Stimulated activated CD4-positive, alpha-beta T cell treated with anti-CD3 and anti-CD28 coated beads, Interleukin-12 subunit alpha, Interleukin-12 subunit beta, amount 100 ng/mL, for 48 hours (primary cell): ENCODE measurements around the gene CTDP1.
"Not testable (repeated sequence)": the region's sequence is repeated elsewhere in the genome, so short reads cannot be mapped to it uniquely, and the experiment has no call there.

Experiments used
- DNase-seq, 3 donors: peaks; one replicate each; pipeline ENCODE4 v3.0.0-alpha.2; 2020; ENCODE audit warnings: low read depth in 2 of 3, low spot score in 1 of 3

CTDP1 gene

DNA sequence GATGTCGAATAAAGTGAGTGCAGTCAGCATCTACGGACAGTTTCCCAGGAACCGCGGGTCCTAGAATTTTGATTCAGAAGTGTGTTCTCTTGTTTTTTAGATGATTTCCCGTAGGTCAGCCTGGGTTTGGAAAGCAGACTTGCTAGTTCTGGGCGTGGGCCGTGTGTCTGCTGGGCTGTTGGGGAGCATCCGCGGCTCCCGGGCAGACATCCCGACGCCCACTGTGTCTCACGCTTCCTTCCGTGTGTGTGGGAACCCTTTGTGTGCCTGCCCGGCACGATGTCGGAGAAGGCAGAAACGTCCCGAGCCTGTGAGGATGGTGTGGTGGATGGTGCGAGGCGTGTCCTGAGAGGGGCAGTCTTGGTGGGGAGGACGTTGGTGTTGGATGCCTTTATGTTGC, 18.4 kb downstream of the CTDP1 start:
- DNase-seq, result no peak

DNA sequence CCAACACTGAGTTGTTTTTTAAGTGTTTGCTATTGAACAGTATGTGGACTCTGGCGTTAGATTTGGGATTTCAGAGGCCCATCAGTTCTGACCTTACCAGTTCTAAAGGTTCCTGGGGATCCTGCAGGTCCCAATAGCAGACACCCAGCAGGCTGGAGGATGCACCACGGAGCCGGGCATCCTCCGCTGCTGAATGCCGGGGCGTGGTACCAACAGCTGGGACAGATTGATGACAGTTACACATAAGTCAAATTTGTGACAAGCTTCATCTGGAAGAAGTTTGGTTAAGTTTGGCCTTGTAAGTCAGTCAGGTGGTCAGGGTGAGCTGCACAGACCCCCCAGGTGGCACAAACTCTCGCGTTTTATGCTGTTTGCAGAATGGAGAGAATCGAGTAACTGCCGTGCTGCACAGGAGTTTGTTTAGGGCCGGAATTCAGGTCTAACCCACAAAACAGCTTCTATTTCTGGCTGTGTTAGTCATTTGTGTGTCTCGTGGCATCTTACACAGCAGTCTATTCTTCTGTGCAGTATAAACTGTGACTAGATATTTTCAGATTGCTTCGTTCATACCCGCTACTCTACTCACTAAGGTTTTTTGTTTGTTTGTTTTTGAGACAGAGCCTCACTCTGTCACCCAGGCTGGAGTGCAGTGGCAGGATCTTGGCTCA, 19.2 kb downstream of the CTDP1 start:
- DNase-seq, result no peak

DNA sequence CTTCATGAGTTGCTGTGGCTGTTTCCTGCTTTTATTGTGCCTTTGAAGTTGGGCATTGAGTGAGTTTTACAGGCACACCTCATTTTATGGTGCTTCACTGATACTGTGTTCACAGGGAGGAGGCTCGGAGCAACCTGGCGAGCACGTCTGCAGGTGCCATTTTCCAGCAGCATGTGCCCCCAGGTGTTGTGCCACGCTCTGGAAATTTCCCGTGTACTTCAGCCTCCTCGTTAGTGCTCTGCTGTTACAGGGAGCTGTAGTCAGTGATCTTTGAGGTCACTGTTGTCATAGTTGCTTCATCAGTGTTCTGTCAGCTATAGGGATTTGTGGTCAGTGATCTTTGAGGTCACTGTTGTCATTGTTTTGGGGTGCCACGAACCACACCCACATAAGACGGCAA, 20.1 kb downstream of the CTDP1 start:
- DNase-seq, result no peak

DNA sequence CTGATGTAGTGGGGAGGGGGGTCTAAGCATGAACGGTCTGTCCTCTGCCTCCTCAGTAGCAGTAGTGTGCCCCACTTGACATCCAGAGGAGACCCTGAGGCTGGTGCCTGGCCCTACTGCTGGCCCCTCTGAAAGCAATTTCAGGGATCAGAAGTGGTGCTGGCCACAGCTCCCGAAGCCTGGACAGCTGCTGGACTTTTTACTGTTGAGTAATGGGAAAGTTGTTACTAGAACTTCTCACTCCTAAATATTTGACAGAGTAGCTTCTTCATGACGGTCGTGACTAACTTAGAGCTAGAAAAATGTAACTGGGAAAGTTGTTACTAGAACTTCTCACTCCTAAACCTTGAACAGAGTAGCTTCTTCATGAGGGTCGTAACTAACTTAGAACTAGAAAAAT, 23.3 kb downstream of the CTDP1 start:
- no peak for DNase-seq

DNA sequence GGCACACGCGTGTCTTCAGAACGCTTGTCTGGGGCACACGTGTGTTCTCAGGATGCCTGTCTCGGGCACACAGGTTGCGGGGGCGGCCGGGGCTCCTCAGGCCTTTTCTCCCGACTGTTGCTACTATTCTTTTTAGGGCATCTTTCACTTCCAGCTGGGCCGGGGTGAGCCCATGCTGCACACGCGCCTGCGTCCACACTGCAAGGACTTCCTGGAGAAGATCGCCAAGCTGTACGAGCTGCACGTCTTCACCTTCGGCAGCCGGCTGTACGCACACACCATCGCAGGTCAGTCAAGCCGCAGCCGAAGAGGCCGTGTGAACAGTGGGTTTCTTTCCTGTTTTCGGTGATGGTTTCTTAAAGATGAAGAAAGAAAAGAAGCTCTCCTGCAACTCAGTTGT, 25.0 kb downstream of the CTDP1 start:
- no peak for DNase-seq

DNA sequence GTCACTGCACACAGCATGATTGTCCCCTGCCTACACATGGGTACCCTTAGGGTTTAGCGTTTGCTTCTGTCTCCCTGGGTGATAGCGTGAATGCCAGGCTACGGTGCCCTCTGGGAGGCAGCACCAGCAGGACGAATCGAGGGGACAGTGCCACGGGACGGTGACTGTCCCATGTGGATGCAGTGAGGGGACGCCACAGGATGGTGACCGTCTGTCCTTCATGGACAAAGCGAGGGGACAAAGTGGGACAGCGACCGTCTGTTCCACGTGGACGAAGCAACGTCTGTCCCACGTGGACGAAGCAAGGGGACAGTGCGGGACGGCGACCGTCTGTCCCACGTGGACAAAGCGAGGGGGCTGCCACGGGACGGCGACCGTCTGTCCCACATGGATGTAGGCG, 25.7 kb downstream of the CTDP1 start:
- no peak for DNase-seq

DNA sequence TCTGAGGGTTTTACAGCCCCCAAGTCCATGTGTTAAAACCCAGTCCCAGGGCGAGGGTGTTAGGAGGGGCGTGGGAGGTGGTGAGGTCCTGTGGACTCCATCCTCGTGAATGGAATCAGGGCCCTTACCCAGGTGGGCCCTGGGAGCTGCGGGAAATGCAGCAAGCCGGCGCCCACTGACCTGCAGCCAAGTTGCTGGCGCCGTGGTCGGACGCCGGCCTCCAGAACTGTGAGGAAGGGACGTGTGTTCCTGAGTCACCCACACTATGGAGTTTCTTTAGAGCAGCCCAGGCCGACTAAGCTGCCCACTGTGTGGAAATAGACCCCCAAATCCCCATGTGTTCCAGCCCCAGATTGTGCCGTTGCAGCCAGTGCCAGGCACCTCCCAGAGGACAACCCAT, 26.4 kb downstream of the CTDP1 start:
- no peak for DNase-seq

DNA sequence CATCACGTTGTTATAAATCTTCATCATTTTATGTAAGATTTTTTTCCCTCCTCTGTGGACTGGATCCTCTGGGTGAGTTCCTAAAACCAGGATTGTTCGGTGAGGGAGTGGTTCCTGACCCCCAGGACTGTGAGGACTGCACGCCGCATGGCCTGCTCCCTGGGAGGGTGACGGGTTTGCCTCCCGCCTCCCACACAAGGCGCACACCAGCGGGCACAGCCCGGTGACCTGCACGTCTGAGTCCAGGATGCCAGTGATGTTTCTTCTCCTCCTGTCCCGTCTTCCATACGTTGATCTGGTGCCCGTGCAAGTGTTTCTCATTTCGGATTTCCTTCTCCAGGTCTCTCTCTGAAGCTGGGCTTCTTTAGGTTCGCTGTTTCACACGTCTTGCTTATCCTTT, 27.1 kb downstream of the CTDP1 start:
- no peak for DNase-seq

DNA sequence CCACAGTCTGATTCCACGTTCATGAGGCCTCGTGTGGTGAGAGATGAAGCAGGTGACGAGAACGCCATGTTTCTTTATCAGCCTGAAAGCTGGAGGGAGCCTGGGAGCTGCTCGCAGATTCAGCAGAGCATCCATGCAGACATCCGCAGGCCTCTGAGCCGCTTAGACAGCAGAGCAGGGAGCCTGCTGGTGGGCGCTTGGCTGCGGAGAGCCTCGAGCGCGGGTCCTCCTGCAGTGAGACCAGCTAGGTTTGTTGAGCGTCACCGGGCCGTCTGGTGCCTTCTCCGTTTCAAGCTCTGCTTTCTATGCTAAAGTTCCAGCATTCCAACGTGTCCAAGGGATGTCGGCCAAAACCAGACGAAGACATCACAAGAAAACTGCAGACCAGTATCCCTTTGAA, 27.6 kb downstream of the CTDP1 start:
- DNase-seq, result no peak

DNA sequence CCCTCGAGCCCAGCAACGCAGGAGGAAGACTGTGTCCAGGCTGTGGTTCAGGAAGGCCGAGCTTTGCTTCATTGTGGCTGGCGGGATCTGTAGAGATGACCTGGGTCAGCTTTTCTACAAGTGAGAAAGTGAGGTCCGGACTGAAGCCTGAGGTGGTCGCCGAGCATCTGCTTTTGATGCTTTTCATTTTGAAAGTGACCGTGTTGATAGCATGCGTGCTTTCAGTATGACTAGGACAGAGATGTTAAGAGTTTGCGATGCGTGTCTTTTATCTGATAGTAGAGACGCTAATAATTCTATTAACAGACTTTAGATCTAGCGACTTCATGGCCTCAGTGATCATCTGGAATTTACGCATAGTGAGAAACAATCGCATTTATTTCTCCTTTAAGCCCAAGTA, 28.1 kb downstream of the CTDP1 start:
- no peak for DNase-seq

DNA sequence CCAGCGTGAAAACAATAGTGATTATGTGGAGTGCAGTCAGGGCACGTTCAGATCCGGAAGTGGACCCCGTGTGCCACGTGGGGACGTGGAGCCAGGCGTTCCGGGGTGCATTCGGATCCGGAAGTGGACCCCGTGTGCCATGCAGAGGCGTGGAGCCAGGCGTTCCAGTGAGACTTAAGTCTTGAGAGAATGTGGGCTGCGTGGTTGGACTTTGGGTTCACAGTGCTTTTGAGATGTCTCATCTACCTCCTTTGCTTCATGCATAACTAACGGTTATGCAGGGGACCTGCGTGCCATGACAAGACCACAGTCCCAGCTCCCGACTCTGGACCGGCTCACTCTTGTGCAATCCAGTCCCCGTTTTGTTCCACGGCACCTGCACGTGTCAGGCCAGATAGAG, 28.8 kb downstream of the CTDP1 start:
- DNase-seq, result no peak

DNA sequence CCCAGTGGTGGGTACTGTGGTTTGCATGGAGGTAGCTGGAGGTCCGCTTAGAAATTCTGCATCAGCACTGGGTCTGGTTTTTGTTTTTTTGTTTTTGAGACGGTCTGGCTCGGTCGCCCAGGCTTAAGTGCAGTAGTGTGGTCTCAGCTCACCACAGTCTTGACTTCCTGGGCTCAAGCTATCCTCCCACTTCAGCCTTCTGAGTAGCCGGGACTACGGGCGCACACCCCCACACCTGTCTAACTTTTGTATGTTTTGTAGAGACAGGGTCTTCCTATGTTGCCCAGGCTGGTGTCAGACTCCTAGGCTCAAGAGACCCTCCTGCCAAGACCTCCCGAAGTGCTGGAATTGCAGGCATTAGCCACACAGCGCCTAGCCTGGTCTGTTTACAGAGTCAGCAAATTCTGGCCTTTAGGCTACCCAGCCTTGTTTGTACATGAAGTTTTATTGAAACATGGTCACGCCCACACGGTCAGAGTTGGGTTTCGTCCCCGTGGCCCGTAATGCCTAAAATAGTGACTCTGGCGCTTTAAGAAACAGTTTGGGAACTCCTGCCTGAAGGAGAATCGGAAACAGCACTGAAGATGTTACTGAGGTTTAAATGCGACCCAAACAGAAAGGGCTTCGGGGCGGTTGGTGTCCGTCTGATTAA, 32.7 kb downstream of the CTDP1 start:
- DNase-seq, result no peak

DNA sequence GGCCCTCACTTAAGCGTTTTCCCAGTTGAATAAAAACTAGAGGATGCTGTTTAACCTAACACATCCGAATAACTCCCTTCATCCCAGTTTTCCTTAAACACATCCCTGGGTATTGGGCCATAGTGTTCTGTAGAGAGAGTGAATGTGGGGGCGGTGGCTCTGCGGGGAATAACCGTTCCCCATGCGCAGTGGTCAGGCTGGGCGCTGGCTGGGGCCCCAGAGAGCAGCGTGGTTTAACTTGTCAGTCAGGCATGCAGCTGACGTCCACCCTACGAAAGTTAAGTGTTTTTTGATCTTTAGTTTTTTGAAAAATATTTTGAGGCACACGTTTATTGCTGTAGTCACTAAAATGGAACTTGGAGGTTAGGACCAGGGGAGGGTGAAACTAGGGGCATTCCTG, 33.7 kb downstream of the CTDP1 start:
- no peak for DNase-seq

DNA sequence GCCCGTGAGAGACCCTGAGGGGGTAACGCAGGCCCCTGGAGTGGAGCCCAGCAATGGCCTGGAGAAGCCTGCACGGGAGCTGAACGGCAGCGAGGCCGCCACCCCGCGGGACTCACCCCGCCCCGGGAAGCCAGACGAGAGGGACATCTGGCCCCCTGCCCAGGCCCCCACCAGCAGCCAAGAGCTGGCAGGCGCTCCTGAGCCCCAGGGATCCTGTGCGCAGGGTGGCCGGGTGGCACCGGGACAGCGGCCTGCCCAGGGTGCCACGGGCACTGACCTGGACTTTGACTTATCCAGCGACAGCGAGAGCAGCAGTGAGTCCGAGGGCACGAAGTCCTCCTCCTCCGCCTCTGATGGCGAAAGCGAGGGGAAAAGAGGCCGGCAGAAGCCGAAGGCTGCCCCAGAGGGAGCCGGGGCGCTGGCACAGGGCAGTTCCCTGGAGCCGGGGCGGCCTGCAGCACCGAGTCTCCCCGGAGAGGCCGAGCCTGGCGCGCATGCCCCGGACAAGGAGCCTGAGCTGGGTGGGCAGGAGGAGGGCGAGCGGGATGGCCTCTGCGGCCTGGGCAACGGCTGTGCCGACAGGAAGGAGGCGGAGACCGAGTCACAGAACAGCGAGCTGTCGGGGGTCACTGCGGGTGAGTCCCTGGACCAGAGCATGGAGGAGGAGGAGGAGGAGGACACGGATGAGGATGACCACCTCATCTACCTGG, 35.1 kb downstream of the CTDP1 start:
- no peak for DNase-seq

DNA sequence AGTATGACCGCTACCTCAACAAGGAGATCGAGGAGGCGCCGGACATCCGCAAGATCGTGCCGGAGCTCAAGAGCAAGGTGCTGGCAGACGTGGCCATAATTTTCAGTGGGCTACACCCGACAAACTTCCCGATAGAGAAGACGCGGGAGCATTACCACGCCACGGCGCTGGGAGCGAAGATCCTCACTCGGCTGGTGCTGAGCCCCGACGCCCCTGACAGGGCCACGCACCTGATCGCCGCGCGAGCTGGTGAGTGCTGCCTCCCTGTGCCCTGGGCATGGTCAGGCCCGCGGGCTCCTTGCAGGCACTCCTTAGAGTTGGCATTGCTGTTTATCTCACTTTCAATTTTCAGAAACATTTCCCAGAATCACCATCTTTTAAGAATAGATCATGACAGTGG, 35.7 kb downstream of the CTDP1 start:
- no peak for DNase-seq

DNA sequence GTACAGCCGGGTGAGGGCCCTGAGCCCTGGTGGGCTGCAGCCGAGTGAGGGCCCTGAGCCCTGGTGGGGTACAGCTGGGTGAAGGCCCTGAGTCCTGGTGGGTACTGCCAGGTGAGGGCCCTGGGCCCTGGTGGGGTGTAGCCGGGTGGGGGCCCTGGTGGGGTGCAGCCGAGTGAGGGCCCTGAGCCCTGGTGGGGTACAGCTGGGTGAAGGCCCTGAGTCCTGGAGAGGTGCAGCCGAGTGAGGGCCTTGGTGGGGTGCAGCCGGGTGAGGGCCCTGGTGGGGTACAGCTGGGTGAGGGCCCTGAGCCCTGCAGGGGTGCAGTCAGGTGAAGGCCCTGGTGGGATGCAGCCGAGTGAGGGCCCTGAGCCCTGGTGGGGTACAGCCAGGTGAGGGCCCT, 37.5 kb downstream of the CTDP1 start:
- DNase-seq, result no peak

DNA sequence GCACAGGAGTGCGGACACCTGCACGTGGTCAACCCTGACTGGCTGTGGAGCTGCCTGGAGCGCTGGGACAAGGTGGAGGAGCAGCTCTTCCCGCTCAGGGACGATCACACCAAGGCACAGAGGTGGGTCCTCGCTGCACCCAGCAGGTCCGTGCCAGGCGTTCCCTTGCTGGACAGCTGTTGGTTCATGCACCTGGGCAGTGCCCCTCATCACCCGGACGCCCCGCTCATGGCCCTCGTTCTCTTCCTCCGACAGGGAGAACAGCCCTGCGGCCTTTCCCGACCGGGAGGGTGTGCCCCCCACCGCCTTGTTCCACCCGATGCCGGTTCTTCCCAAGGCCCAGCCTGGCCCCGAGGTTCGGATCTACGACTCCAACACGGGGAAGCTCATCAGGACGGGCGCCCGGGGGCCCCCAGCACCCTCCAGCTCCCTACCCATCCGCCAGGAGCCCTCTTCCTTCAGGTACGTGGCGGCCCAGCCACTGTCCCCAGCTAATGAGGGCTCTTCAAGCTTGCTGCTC, 38.0 kb downstream of the CTDP1 start:
- no peak for DNase-seq

DNA sequence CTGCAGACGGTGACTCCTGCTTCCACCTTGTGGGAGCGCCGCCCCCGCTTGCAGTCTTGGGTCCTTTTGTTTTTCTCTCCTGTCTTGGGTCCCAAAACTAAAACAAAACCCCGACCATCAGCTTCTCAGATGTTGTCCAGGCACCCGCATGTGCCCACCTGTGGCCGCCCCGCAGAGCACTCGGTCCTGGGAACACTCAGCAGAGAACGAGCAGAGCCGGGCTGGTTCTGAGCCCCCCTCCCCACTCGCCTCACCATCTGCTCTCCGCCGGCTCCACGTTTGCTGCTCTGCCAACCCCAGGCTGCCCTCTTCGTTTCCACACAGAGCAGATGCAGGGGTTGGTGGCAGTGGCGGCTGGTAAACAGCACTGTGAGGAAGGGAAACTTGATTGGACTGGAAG, 38.5 kb downstream of the CTDP1 start:
- no peak for DNase-seq

DNA sequence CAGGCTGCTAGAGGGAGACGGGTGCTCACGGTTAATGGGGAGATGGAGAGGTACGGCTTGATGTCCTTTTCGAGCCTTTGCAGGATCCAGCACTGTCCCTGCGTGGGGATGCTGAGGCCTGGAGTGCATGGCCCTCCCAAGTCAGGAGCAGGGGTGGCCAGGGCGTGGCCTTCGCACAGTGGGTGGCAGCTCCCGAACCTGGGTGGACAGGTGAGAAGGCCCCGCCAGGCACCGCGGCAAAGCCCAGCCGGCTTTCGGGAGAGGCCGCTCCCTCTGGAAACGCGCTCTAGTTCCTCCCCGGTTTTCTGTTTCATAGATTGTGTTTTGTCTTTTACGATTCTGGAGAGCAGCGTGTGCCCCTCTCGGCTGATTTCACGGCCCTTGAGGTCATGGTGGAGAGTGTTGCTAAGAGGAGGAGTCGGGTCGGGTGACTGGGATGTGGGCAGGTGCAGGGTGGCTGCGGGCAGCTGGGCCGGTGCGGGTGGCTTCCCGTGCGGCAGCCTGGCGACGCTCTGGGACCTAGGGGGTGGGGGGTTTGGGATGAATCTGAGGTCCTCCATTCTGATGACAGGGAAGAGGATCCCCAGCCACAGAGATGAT, 39.4 kb downstream of the CTDP1 start:
- no peak for DNase-seq

DNA sequence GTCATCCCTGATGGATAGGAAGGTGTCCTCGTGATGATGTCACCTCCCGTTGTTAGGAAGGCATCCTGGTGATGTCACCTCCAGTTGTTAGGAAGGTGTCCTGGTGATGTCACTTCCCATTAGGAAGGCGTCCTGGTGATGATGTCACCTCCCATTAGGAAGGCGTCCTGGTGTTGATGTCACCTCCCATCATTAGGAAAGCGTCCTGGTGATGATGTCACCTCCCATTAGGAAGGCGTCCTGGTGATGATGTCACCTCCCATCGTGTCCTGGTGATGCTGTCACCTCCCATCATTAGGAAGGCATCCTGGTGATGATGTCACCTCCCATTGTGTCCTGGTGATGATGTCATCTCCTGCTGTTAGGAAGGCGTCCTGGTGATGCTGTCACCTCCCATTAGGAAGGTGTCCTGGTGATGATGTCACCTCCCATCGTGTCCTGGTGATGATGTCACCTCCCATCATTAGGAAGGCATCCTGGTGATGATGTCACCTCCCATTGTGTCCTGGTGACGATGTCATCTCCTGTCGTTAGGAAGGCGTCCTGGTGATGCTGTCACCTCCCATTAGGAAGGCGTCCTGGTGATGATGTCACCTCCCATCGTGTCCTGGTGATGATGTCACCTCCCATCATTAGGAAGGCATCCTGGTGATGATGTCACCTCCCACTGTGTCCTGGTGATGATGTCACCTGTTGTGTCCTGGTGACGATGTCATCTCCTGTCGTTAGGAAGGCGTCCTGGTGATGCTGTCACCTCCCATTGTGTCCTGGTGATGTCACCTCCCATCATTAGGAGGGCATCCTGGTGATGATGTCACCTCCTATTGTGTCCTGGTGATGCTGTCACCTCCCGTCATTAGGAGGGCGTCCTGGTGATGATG, 40.1 kb downstream of the CTDP1 start:
- not testable (repeated sequence) for DNase-seq

DNA sequence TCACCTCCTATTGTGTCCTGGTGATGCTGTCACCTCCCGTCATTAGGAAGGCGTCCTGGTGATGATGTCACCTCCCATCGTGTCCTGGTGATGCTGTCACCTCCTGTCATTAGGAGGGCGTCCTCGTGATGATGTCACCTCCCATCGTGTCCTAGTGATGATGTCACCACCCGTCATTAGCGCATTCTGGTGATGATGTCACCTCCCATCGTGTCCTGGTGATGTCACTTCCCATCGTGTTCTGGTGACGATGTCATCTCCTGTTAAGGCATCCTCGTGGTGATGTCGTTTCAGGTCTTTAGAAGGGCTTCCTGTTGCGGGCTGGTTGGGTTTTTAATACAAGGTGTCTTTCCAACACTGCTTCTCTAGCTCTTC, 40.7 kb downstream of the CTDP1 start:
- no peak for DNase-seq
